Measurements from ENCODE around the gene MOCS3. TPM values are rescaled to one million over a fixed set of nuclear protein-coding genes. Genes with fewer than 3 reads are reported as not detected.

MOCS3 gene
- total and polyA plus RNA-seq, 8 donors = 0.89 to 7.0 (median 2.4) TPM; not detected in 1

DNA sequence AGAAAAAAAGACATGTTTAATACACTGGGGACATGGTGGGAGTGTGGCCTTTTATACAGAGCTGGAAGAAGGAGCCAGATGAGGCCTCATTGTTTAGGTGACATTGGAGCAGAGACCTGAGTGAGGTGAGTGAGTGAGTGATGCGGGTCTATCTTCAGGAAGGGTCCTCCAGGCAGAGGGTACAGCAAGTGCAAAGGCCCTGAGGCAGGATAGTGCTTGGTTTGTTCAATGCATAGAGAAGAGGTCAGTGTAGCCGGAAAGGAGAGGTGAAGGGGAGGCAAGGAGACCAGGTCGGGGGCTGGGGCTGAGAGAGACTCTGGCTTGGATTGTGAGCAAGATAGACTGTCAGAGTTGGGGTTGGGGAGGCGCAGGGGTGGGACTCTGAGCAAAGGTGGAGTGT, 40.7 kb downstream of the MOCS3 start:
- Histone ChIP-seq H3K9me3 (no peaks in the 10 kb centered on the region), H3K27me3 (peaks cover 0 to 73% (median 14%) of the 10 kb centered on the region in 3 donors), H3K36me3 (no peaks in the 10 kb centered on the region), H3K4me3 (no peak overlapping the region), H3K27ac (no peak overlapping the region), H3K4me1 (no peaks in the 10 kb centered on the region)
- TF ChIP-seq EP300 (IDR thresholded peaks at IDR 0.05) = no peak
- TF ChIP-seq POLR2A (IDR thresholded peaks at IDR 0.05) = no peak
- no peak for TF ChIP-seq POLR2AphosphoS5 (IDR thresholded peaks at IDR 0.05)
- TF ChIP-seq, protein P1, sequence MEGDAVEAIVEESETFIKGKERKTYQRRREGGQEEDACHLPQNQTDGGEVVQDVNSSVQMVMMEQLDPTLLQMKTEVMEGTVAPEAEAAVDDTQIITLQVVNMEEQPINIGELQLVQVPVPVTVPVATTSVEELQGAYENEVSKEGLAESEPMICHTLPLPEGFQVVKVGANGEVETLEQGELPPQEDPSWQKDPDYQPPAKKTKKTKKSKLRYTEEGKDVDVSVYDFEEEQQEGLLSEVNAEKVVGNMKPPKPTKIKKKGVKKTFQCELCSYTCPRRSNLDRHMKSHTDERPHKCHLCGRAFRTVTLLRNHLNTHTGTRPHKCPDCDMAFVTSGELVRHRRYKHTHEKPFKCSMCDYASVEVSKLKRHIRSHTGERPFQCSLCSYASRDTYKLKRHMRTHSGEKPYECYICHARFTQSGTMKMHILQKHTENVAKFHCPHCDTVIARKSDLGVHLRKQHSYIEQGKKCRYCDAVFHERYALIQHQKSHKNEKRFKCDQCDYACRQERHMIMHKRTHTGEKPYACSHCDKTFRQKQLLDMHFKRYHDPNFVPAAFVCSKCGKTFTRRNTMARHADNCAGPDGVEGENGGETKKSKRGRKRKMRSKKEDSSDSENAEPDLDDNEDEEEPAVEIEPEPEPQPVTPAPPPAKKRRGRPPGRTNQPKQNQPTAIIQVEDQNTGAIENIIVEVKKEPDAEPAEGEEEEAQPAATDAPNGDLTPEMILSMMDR (IDR thresholded peaks at IDR 0.05) = no peak
- no peak for DNase-seq
- 84 to 91% (median 88%) methylated on average over 4 of the region's 4 CpGs for WGBS, 5 donors
- intact Hi-C loops (cut with DNase I; ENCODE audit: low total_unique reads) = no loop called here

DNA sequence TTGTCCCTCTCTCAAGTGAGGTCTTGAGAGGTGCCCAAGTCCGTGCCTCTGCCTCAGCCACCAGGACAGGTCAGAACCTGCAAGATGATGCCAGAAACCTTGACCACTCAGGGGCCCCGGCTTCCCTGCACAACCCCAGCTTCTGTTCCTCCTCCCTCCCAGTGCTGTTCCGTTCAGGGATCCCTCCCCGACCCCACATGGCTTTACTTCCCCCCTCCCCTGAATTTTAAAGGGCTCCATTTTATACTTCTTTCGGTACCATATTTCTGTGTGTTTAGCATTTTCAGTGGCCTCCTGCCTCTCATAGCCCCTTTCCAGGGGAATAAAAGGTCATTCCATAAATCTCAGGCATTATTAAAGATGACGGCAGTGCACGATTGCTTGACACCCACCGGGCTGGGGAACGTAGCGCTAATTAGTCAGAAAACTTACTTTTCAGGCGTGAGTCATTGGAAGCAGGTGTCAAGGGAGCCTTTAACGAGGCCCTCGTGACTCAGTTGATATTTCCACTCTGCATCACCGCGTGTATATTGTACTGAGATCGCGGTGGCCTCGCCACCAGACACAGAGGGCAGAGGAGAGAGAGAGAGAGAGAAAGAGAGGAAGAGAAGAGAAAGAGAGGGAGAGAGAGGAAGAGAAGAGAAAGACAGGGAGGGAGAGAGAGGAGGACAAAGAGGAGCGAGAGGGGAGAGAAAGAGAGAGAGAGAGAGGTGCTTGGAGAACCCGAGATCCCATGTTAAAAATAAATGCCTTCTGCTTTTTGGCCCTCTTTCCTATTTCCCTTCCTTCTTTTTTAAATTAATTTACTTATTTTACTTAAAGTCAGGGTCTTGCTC, 43.0 kb downstream of the MOCS3 start:
- Histone ChIP-seq H3K27ac (no peak overlapping the region), H3K9me3 (no peaks in the 10 kb centered on the region), H3K4me3 (no peak overlapping the region), H3K4me1 (no peaks in the 10 kb centered on the region), H3K36me3 (no peaks in the 10 kb centered on the region), H3K27me3 (peaks cover 0 to 74% (median 13%) of the 10 kb centered on the region in 3 donors)
- intact Hi-C loops (cut with DNase I; ENCODE audit: low total_unique reads) = no loop called here
- WGBS, 5 donors = 75 to 82% (median 78%) methylated on average over 20 of the region's 20 CpGs
- TF ChIP-seq POLR2A (IDR thresholded peaks at IDR 0.05) = no peak
- no peak for TF ChIP-seq EP300 (IDR thresholded peaks at IDR 0.05)
- no peak for TF ChIP-seq POLR2AphosphoS5 (IDR thresholded peaks at IDR 0.05)
- TF ChIP-seq, protein P1 (IDR thresholded peaks at IDR 0.05) = no peak
- no peak for DNase-seq

DNA sequence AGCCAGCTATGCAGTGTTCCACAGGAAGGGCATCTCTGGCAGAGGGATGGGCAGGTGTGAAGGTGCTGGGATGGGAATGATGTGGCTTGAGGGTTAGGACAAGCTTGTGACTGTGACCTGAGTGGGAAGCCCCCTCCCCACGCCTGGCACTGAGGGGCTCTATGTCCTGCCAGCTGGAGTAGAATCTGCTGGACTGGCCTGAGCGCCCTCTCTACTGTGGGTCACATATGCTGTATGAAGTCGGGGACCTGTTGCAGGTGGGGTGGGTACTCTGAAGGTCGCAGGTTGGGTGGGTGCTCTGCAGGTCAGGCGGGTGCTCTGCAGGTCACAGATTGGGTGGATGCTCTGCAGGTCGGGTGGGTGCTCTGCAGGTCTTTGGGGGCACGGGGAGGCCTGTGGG, 44.0 kb downstream of the MOCS3 start:
- intact Hi-C loops (cut with DNase I; ENCODE audit: low total_unique reads) = no loop called here
- H3K36me3 ChIP-seq = no peaks in the 10 kb centered on the region
- 59 to 76% (median 70%) methylated on average over 7 of the region's 7 CpGs for WGBS, 5 donors
- no peak for DNase-seq
- no peak overlapping the region for H3K27ac ChIP-seq
- peaks cover 0 to 64% (median 9%) of the 10 kb centered on the region in 3 donors for H3K27me3 ChIP-seq
- no peak overlapping the region for H3K4me3 ChIP-seq
- TF ChIP-seq EP300 (IDR thresholded peaks at IDR 0.05) (no peak), POLR2A (IDR thresholded peaks at IDR 0.05) (no peak), POLR2AphosphoS5 (IDR thresholded peaks at IDR 0.05) (no peak)
- TF ChIP-seq, protein P1 (IDR thresholded peaks at IDR 0.05) = no peak
- no peaks in the 10 kb centered on the region for H3K9me3 ChIP-seq
- no peaks in the 10 kb centered on the region for H3K4me1 ChIP-seq

DNA sequence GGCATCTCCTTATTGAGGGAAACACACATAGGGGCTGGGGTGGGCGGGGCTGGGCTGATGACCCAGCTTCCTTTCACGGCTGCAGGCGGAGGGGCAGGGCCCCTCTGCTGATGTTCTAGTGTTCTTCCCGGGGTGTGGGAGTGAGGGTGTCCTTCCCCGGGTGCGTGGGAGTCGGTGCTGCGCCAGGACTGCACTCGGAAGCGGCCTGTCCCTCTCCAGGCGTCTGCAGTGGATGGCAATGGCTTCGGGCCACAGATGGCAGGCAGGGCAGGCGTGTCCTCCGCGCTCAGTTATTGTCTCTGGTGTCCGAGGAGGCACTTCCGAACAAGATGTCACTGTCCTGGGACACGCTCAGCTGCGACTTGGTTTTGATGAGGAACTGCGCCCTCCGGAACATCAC, 45.1 kb downstream of the MOCS3 start:
- Histone ChIP-seq H3K27me3 (peaks cover 0 to 56% (median 3%) of the 10 kb centered on the region in 3 donors), H3K4me1 (peaks cover 0 to 2% (median 0%) of the 10 kb centered on the region in 4 donors), H3K27ac (no peak overlapping the region), H3K4me3 (no peak overlapping the region), H3K36me3 (no peaks in the 10 kb centered on the region), H3K9me3 (no peaks in the 10 kb centered on the region)
- intact Hi-C loops (cut with DNase I; ENCODE audit: low total_unique reads) = no loop called here
- no peak for TF ChIP-seq EP300 (IDR thresholded peaks at IDR 0.05)
- TF ChIP-seq, protein P1 (IDR thresholded peaks at IDR 0.05) = no peak
- no peak for TF ChIP-seq POLR2A (IDR thresholded peaks at IDR 0.05)
- no peak for TF ChIP-seq POLR2AphosphoS5 (IDR thresholded peaks at IDR 0.05)
- no peak for DNase-seq
- WGBS, 5 donors = 78 to 86% (median 84%) methylated on average over 17 to 21 of the region's 21 CpGs
